Hypothalamus (tissue), 51 donors: Measurements from ENCODE around the gene HOXA13.

ENCODE experiments used
- DNase-seq, 51 donors: peaks; one replicate each; lab custom pipeline; 2025; lab: John Stamatoyannopoulos, UW

Gene HOXA13

DNA sequence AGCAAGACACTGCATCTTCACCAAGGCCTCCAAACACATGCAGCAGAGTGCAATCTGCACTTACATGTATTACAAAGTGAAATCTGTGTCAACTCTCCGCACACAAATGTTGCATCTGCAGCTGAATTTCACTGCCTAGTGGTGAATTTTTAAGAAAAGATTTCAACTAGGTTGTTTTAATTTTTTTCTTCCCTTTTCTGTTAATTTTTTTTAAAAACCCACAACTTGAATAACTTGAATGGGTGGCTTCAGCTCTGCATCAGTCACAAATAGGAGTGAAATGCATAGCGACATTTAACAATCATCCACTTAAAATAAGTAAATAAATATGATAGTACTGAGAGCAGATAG is 5.9 kb downstream of the HOXA13 start:
- DNase-seq, result no peak

DNA sequence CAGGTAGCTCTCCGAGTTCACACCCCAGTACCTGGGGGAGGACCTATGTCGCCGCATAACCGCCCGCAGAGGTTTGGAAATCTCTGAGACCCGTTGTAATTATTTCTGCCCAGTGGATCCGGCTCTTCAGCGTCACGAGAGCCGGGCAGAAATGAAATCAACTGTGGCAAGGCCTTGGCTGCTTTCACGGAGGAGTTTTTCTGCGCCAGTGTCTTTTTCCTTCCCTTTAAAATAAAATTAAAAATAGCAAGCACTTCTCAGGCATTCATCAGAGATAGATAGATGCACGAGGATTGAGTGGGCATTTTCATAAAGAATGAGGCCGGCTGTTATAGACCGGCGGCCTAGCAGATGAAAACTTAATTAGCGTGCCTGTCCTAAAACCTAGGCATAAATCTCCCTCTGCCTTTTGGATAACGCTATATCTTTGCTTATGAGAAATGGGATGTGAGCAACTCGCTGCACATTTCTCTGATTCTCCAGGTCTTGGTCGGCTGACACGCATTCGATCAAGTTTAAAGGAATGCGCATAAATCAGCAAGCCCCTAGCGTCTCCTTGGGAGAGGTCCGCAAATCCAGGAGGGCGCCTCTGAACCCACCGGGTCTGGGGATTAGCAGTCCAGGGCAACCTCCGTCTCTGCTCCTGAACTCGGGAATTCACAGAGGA is 6.4 kb downstream of the HOXA13 start:
- DNase-seq, result no peak

DNA sequence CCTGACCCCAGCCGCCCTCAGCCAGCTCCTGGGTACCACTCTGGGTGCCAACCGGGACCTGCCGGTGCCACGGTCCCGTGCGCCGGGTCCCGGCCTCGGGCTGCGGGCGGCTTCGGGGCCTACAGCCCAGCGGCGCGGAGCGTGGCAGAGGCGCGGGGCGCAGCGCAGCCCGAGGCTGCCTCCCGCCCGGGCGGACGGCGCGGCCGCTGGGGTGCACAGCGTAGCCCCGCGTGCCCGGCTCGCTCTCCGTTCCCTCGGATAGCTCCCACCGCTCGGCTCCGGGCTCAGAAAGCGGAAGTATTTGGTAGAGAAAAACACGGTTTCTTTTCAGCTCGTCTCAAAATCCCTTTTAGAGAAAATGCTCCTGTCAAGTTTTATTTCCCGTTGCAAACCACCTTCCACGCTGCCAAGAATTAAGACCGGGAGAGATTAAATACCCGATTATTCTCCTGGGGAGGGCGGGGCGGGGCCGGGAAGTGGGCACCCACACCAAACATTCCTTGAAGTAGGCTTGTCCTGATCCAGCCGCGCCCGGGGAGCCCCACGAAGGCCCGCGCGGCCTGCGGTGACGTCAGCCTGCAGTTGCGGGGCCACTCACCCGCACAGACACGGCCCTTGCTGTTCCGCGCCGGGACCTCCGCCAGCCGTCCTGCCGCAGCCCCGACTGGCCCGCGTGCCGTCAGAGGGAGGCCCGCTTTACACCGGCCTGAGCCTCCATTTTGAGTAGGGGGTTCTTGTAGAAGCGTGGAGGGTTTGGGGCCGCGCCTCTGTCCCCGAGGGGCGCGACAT is 7.2 kb downstream of the HOXA13 start:
- no peak for DNase-seq

DNA sequence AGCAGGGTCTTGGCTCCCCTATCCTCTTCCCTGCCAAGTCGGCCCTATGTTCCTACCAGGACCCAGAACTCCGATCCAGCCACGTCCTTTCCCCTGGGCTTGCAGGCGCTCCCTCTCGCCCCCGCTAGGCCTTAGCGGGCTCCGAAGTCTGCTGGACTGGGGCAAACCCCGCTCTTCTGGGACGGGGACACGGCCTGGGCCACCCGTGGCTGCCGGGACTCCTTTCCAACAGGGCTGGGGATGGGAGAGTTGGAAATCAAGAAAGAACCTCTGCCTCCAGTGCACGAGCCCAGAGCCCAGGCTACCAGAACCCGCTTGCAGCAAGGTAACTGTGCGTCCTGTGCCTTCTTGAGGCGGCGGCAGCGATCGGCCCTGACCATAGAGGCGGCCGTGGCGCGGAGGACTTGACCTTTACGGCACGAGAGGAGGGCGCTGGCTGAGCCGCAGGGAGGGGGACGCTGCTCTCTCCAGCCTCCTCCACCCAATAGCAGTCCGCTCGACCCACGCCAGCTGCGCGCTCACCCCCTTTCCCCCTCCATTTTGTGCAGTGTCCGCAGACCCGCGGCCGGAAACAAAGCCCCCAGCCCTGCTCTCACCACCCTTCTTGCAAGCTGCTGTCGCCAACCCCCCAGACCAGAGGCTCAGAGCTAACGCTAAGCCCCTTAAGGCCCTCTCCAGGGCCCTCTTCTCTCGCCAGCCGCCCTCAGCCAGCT is 7.9 kb downstream of the HOXA13 start:
- DNase-seq, result no peak

DNA sequence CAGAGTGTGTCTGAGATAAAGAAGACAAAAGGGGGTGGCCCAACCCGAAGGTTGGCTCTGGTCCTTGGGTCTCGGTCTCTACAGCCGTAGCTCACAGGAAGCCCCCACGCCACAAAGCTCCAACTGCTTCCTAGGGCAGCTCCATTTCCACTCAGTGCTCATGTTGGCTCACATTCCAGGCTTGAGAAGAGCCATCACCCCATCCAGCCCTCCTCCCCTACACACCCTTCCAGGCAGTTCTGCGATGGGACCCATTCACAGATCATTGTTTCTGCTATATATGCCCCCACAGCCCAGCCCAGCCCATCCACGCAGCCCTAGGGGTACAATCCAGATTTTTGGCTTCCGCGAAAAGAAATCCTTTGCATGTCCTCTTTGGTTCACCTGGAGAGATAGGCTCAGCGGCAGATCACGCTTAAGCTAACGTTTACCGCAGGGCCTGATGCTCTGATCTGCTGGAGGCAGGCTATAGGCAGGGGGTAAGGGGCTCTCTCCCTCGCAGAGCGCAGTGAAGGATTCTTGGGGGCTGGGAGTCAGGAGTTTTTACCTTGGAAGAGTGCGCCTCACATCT is 8.6 kb downstream of the HOXA13 start:
- DNase-seq, result no peak

DNA sequence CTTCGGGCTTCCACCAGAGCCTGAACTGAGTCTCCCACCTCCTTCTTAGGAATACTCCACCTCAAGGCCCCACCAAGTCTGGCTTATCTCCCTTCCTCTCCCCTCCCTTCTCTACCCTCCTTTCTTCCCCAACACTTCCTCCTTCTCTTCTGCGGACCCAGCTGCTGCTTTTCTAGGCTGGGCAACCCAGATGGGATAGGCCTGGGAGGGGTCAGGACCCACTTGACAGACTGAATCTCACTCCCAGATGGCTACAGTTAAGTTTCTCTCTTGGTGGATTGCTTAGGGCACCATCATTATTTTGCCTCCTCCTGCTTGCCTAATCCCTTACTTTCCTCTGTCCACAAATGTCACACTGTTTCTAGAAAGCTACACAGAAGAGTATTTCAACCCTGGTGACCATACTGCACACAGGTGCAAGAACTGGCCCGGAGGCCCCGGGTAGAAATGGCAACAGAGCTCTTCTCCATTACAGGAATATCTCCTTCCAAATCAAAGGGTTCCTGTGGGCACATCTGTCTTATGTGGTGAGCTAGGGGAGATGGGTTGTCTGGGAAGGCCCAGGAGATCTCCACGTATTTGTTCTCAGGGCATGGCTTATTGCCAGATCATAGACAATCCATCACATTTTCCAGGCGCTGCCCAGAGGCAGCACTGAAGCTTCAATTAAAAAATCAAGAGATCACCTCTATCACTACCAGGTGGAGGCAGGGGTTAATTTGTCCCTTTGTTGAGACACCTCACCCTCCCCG is 9.7 kb downstream of the HOXA13 start:
- DNase-seq, result no peak

DNA sequence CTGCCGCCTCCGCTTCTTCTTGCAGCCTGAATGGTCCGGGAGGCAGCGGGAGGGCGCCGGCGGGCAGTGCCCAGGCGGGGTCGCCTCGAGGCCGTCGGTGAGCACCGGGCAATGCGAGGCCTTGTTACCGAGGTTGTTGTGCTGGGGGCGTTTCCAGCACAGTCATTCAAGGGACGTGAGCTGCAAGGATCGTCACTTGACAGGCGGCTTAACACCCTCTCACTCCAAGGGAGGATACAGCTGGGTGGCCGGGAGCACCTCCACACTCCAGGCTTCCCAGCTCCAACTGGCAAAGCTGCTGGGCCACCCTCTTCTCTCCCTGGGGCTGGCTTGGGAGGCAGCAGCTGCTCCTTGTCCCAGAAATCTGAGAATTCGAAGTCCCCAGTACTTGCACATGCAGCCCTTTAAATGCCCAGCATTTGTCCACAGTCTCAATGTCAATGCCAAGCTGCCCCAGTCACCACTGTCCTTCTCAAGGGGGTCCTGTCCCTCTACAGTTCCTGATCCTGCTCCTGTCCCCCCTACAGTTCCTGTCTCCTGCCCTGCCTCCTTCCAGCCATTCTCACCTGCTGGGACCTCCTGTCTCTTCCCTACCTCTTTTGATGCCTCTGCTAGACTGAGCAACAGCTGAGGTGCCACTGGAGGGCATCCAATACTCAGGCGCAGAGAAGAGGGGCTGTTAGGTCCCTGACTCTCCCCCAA is 10.4 kb downstream of the HOXA13 start:
- DNase-seq, result no peak

DNA sequence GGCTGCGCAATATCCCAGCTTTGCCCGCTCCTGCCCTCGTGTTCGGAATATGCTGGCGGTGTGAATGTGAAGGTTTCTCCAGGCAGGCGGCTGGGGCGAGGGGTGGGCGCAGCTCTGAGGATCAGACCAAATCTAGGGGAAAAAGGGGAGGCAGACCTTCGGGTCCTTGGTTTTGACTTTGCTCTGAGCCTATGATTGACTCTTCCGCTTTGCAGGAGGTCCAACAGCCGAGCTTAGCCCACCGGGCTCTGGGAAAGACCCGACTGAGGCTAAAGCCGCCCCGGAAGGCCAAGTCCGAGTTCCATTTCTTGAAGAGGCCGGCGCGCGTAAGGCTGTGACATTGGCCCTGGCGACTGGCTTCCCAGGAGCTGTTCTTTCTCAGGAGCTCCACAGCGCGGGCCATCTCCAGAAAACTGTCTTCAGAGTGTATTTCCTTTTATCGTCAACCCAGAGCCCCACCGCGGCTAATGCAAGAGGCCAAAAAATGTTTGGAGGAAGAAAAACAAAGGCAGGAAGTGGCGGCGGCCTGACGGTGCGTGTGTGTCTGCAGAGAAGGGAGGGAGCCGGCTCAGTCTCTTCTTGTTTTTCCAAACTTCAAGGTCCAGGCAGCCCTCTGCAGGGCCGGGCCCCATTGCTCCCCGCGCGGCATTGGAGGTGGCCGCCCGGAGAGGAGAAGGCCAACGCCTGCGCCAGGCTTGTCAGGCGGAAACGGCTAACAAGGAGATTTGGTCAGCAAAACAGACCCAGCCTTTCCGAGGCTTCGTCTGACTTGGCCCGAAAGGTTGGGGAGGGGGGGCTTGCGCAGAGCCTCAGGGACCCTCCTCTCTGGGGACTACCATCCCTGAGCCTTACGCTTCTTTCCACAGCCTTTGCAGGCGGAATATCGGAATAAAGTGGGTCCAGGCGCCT is 11.3 kb downstream of the HOXA13 start:
- DNase-seq, result no peak

DNA sequence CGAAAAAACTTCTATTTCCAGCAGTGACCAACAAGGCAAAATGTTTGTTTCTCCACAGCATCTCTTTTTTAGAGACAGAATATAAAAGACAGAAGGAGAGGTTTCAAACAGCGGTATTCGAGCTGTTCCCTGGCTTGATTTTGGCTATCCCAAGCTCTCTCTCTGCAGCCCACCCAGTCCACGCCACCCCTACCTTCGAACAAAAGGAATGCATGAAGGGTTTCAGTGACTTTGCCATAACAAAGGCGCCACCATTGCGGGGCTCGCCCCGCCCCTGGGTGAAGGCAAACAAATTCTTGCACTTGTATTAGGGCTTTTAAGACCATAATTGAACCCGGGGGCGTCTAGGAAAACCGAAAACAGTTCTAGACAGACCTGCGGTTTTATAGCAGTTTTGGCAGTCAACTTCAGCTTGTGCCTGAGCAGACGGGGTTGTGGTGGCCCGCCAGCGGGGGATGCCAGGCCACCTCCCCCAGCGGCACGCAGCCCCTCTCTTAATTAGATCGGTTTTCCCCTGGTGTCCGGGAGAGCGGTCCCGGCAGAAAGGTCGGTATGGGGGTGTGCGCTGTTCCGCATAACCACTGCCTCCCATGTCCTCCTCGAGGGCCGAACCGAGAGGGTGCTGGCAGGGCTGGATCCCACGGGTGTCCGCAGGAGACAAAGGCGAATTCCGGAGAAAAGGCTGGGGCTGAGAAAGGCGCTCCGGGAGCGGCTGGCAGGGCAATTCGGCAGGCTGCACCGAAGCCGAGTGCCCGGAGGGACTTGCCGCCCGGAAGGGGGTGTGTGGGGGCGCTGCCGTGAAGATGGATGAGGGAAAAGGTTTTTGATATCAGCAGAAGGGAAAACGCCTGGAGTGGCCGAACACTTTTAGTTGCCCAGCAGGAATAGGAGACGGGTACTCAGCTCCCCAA is 12.2 kb downstream of the HOXA13 start:
- DNase-seq, result no peak

DNA sequence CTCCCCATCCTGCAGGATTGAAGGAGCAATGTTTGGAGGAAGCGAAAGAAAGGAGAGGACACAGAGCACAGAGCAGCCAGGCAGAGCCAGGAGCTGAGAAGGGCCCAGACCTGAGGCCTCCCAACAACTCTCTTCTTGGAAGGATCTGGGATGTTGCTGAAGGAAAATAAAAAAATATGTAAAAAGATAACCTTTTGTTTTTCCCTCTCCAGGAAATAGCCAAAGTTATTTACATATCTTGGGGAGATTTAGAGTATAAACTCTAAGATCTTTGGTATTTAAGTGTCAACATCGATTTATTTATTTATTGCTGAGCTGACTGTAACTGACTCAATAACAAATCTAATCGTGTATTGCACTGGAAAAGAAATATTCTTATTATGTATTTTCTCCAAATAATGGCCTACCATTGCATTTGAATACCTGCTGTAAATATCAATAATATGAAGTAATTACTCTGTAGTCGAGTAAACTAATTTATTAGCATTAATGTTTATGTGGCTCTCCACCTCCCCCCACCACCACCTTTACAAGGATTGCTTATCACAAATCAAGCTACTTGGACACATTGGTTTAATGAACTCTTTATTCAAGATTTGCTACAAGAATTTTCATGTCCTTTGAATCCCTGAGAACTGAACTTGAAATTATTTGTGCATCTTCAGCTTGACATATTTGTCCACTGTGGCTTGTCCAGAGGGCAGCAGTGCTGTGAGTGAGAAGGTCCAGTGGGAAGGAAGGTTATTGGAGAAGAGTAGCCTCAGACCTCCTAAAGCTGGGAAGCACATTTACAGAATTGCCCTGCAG is 13.0 kb downstream of the HOXA13 start:
- no peak for DNase-seq

DNA sequence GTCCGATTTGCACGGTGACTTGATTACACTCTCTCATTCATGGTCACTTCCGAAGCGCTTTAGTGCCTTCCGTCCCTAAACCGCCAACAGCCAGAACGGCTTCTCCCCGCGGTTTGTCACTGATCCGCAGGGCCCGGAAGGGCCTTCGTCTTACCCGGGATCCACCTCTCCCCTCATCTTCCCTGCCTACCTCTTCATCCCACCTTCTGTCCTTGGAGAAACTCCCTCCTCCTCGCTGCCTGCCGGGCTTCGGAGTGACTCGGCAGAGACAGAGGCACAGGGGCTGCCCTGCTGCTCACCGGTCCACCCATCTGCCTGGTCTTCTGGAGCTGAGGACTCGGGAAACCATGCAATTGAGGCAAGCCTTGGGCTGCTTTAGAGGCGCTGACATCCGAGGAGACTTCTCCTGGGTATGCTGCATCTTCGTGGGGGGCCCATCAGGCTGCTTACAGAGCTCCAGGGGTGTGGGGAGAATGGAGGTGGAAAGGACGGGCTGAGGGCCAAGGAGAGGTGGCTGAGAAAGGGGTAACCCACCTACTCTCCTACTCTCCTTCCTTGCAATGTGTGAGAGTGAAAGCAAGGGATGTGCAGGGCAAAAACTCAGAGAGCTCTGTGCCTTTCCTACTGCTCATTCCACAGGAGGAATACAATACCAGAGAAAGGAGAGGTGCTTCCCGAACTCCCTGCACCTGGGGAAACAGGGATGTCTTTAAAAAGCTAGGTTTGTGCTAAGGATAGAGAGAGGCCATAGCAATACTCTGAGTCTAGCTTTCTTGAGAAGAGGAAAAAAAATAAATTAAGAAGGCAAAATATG is 13.8 kb downstream of the HOXA13 start:
- DNase-seq, result no peak

DNA sequence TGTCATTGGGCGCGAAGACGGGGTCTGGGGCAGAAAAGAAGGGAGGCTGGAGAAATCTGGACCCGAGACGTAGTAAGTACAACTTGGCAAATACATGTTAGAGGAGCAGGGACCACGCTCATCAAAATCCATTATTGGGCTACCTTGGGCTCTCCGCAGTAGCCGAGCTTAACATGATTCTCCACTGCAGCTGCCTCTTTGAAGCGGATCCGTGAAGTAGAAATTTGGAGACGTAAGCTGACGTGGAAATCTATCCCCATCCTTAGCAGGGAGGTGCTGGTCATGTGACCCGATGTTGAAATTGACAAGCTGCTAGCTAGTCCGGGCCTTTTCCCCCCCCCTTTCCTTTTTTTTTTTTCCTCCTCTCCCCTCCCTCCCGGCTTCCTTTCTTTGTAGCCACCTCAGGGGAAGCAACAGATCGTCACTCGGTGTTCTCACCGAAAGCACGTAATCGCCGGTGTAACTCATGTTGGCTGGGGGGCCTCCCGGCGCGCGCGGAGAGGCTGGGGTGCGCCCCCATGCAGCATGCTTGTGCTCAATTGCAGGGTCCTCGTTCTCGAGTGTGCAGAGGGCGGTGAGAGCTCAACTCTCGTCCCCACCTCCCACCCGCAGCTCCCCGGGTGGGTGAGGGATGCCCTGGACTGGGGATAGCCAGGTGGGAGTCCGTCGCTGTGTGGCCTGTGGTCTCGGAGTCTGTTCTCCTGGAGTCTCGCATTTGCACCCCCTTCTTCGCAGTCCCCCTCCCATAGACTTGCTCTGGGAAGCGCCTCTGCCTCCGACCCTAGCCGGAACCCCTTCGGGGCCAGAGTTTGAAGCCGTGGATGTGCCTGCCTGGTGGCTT is 14.7 kb downstream of the HOXA13 start, which contains the start of gene HOXA11:
TSS of gene HOXA11 (minus strand) at position 220 of the 841 bp plus-strand sequence. CDS start at position 132, 88 bp downstream.
- no peak for DNase-seq

DNA sequence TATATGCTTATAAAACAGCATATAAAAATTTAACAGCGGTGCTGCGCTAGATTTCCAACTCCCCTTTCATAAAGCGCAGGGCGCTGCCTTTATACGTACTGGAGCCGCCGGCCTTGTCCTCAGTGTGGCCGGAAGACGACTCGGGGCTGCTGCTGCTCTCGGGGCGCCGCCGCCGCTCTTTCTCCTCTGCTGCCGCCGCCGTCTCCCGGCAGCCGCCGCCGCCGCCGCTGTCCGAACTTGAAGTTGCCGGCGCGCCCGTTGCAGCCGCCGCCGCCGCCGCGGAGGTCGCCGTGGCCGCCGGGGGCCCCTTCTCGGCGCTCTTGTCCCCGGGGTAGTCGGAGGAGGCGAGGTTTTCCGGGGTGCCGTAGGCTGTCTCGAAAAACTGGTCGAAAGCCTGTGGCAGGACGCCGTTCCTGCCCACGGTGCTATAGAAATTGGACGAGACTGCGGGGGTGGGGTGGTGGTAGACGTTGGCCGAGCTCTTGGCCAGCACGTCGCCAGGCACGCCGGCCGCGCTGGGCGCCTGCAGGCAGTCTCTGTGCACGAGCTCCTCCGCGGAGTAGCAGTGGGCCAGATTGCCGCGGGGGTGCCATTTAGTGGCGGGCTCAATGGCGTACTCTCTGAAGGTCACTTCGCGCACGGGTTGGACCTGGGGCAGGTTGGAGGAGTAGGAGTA is 15.4 kb downstream of the HOXA13 start:
- no peak for DNase-seq

DNA sequence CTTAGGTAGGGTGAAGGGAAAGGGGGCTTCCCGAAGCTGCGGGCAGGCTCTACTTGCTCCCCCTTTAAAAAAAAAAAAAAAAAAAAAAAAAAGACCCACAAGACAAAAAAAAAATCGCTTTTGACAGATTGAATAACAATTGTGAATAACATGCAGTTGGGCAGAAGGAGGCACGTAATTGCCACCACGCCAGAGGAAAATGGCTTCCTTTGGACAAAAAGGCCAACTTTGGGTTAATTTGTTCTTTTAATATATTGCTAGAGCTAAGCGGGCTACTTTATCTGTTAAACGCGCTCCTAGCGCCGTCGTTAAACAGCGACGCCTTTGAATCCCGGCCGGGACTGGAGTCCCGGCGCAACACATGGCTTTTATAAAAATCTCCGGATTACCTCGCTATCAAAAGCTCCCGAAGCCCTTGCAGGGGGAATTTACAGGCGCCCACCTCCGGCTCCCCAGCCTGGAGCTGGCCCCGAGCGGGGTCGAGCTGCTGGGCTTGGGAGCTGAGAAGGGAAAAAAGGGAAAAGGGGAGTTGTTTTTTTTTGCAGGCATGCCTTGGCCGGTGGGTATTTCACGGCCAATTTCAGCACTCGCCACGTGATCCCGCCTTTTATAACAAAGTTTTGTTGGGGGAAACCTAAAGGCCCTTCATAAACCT is 16.1 kb downstream of the HOXA13 start:
- DNase-seq, result no peak
